H1 (cell line): Measurements from ENCODE around the gene SSTR4. TPM values are rescaled to one million over a fixed set of nuclear protein-coding genes. Genes with fewer than 3 reads are reported as not detected.

ENCODE experiments used
- CTCF ChIA-PET: fragments of 300-600 bp; sonication (Branson Sonifier 250); formaldehyde crosslinking; loops from one replicate; lab custom pipeline; 2021; ENCODE audit not compliant: partially characterized antibody; lab: Charles Lee
- POLR2A ChIA-PET: fragments of 300-600 bp; sonication (Branson Sonifier 250); formaldehyde crosslinking; loops from one replicate; lab custom pipeline; 2021; ENCODE audit warnings: inconsistent platforms; ENCODE audit not compliant: partially characterized antibody; lab: Charles Lee
- DNase-seq, 2 experiments: peaks; one replicate each; pipeline versions ENCODE4 v3.0.0 to v3.0.0-alpha.2; 2010 to 2022; ENCODE audit warnings: low spot score in 2 of 2, low read depth in 1 of 2, mixed read lengths in 1 of 2
- FAIRE-seq: peaks from 2 replicates; lab custom pipeline; 2011; peaks lifted over from hg19 to GRCh38; lab: Jason Lieb, UNC
- H2AFZ ChIP-seq: 2 replicates; pipeline ENCODE4 v1.8.1; 2012; ENCODE audit warnings: low read length, inconsistent platforms
- H2AK5ac ChIP-seq: 2 replicates; pipeline ENCODE4 v1.6.1; 2013; ENCODE audit warnings: low read depth, low read length
- H2BK120ac ChIP-seq: replicated peaks from 2 replicates; pipeline ENCODE3; 2013; ENCODE audit warnings: low read depth, low read length, inconsistent platforms
- H2BK12ac ChIP-seq: 2 replicates; pipeline ENCODE4 v1.6.1; 2013; ENCODE audit warnings: low read depth, low read length
- H2BK15ac ChIP-seq: 2 replicates; pipeline ENCODE4 v1.6.1; 2013; ENCODE audit warnings: low read length
- H2BK20ac ChIP-seq: 2 replicates; pipeline ENCODE4 v1.6.1; 2013; ENCODE audit warnings: low read length
- H2BK5ac ChIP-seq: 2 replicates; pipeline ENCODE4 v1.6.1; 2013; ENCODE audit warnings: low read depth, low read length
- H3K14ac ChIP-seq: 2 replicates; pipeline ENCODE4 v1.6.1; 2013; ENCODE audit warnings: inconsistent platforms; ENCODE audit not compliant: insufficient read length
- H3K18ac ChIP-seq: 2 replicates; pipeline ENCODE4 v1.6.1; 2013; ENCODE audit warnings: low read length; ENCODE audit errors: extremely low read depth
- H3K23ac ChIP-seq: 2 replicates; pipeline ENCODE4 v1.6.1; 2013; ENCODE audit warnings: inconsistent platforms; ENCODE audit not compliant: insufficient read length
- H3K23me2 ChIP-seq: 2 replicates; pipeline ENCODE4 v1.6.1; 2013; ENCODE audit warnings: low read depth, low read length
- H3K27ac ChIP-seq: 2 replicates; pipeline ENCODE4 v1.6.1; 2011; ENCODE audit warnings: low read depth, low read length, inconsistent platforms
- H3K27me3 ChIP-seq, 4 experiments: replicated peaks in 1 of 4; 1 replicate in 1 of 4; 2 replicates in 3 of 4; pipeline versions ENCODE4 v1.6.1 to v1.8.1; 2011 to 2013; ENCODE audit warnings: low read length in 3 of 4, mild to moderate bottlenecking in 3 of 4, inconsistent platforms in 2 of 4, mixed read lengths in 2 of 4, moderate library complexity in 1 of 4; ENCODE audit not compliant: control insufficient read depth in 3 of 4, insufficient read depth in 3 of 4; ENCODE audit errors: extremely low read depth in 1 of 4
- H3K36me3 ChIP-seq, 4 experiments: 2 replicates each; pipeline versions ENCODE4 v1.6.1 to v1.8.1; 2011 to 2013; ENCODE audit warnings: mild to moderate bottlenecking in 4 of 4, low read length in 3 of 4, moderate library complexity in 2 of 4, control low read depth in 1 of 4, inconsistent platforms in 1 of 4; ENCODE audit not compliant: insufficient read depth in 4 of 4, control insufficient read depth in 2 of 4
- H3K4ac ChIP-seq: replicated peaks from 2 replicates; pipeline ENCODE3; 2013; ENCODE audit warnings: low read length, low read depth, mixed read lengths, inconsistent platforms; ENCODE audit not compliant: insufficient read length
- H3K4me1 ChIP-seq, 4 experiments: replicated peaks in 1 of 4; 1 replicate in 1 of 4; 2 replicates in 3 of 4; pipeline versions ENCODE4 v1.6.1 to v1.8.1; 2011 to 2013; ENCODE audit warnings: low read length in 3 of 4, inconsistent platforms in 2 of 4, mixed read lengths in 1 of 4; ENCODE audit not compliant: insufficient read depth in 4 of 4, control insufficient read depth in 3 of 4
- H3K4me2 ChIP-seq, 2 experiments: 2 replicates each; pipeline versions ENCODE4 v1.6.1 to v1.8.1; 2011 to 2013; ENCODE audit warnings: low read depth in 2 of 2, low read length in 2 of 2, control low read depth in 1 of 2, inconsistent platforms in 1 of 2, mild to moderate bottlenecking in 1 of 2; ENCODE audit not compliant: insufficient read depth in 1 of 2
- H3K4me3 ChIP-seq, 4 experiments: fragments of 200-600, 300-600 bp in 1 of 4; sonication (generic), shearing (Covaris generic), sonication (Bioruptor Twin) in 1 of 4; 2 replicates each; pipeline versions ENCODE4 v1.5.1 to v1.8.1; 2011 to 2016; ENCODE audit warnings: low read length in 4 of 4, low read depth in 3 of 4, control low read depth in 2 of 4, inconsistent platforms in 2 of 4, mild to moderate bottlenecking in 2 of 4, mixed read lengths in 1 of 4, moderate library complexity in 1 of 4; ENCODE audit not compliant: insufficient read depth in 2 of 4; ENCODE audit errors: extremely low read depth in 1 of 4
- H3K56ac ChIP-seq: replicated peaks from 2 replicates; pipeline ENCODE3; 2013; ENCODE audit warnings: low read depth, mild to moderate bottlenecking, mixed read lengths, low read length, inconsistent platforms; ENCODE audit not compliant: insufficient read length
- H3K79me1 ChIP-seq: 2 replicates; pipeline ENCODE4 v1.6.1; 2013; ENCODE audit warnings: low read depth, low read length, control low read depth
- H3K79me2 ChIP-seq, 2 experiments: 2 replicates each; pipeline versions ENCODE4 v1.6.1 to v1.8.1; 2012 to 2013; ENCODE audit warnings: low read length in 2 of 2, mild to moderate bottlenecking in 2 of 2, inconsistent platforms in 1 of 2; ENCODE audit not compliant: insufficient read depth in 2 of 2, control insufficient read depth in 1 of 2
- H3K9ac ChIP-seq, 4 experiments: replicated peaks in 1 of 4; 1 replicate in 1 of 4; 2 replicates in 3 of 4; pipeline versions ENCODE4 v1.6.1 to v1.8.1; 2011 to 2013; ENCODE audit warnings: low read depth in 3 of 4, low read length in 3 of 4, control low read depth in 2 of 4, mild to moderate bottlenecking in 2 of 4, moderate library complexity in 2 of 4, inconsistent platforms in 1 of 4; ENCODE audit errors: extremely low read depth in 1 of 4
- H3K9me3 ChIP-seq, 2 experiments: 2 replicates each; pipeline versions ENCODE4 v1.6.1 to v1.8.1; 2012 to 2013; ENCODE audit warnings: mild to moderate bottlenecking in 2 of 2, moderate library complexity in 2 of 2, control low read depth in 1 of 2, inconsistent platforms in 1 of 2, low read depth in 1 of 2, low read length in 1 of 2, mixed read lengths in 1 of 2; ENCODE audit not compliant: insufficient read depth in 2 of 2
- H4K20me1 ChIP-seq, 2 experiments: replicated peaks in 1 of 2; 2 replicates each; pipeline versions ENCODE3 to v1.8.1; 2011 to 2013; ENCODE audit warnings: inconsistent platforms in 2 of 2, low read length in 2 of 2, mild to moderate bottlenecking in 1 of 2; ENCODE audit not compliant: insufficient read depth in 2 of 2, control insufficient read depth in 1 of 2
- H4K5ac ChIP-seq: 2 replicates; pipeline ENCODE4 v1.6.1; 2013; ENCODE audit warnings: low read length, low read depth, mixed read lengths, inconsistent platforms; ENCODE audit not compliant: insufficient read length
- H4K8ac ChIP-seq: 2 replicates; pipeline ENCODE4 v1.8.0; 2013; ENCODE audit warnings: mild to moderate bottlenecking, moderate library complexity, low read length, inconsistent platforms; ENCODE audit not compliant: insufficient read depth; ENCODE audit errors: extremely low read depth
- H4K91ac ChIP-seq: replicated peaks from 2 replicates; pipeline ENCODE3; 2013; ENCODE audit warnings: low read length, mixed read lengths, inconsistent platforms; ENCODE audit not compliant: insufficient read length
- ATF2 ChIP-seq: IDR thresholded peaks from 2 replicates; pipeline ENCODE4 v1.6.1; 2012; ENCODE audit warnings: low read length, inconsistent platforms
- ATF3 ChIP-seq: IDR thresholded peaks from 2 replicates; pipeline ENCODE4 v1.6.1; 2011; ENCODE audit warnings: low read depth, mild to moderate bottlenecking, low read length; ENCODE audit not compliant: insufficient read depth
- CREB1 ChIP-seq: IDR thresholded peaks from 2 replicates; pipeline ENCODE4 v1.6.1; 2012; ENCODE audit warnings: inconsistent platforms
- KDM1A ChIP-seq: fragments of 200-600, 300-600 bp; sonication (generic); IDR thresholded peaks from 2 replicates; pipeline ENCODE4 v1.7.1; 2016; ENCODE audit warnings: mild to moderate bottlenecking, low read length, borderline replicate concordance
- POLR2A ChIP-seq, 2 experiments: IDR thresholded peaks; 1 replicate in 1 of 2; 2 replicates in 1 of 2; pipeline ENCODE4 v1.6.1; 2011; ENCODE audit warnings: low read depth in 2 of 2, low read length in 2 of 2, mild to moderate bottlenecking in 2 of 2; ENCODE audit errors: control extremely low read depth in 1 of 2
- SAP30 ChIP-seq: fragments of 300-600 bp; sonication (generic); IDR thresholded peaks from 2 replicates; pipeline ENCODE4 v1.7.1; 2012; ENCODE audit warnings: low read length, moderate library complexity, mild to moderate bottlenecking, inconsistent platforms; ENCODE audit not compliant: insufficient read depth, insufficient replicate concordance
- SP2 ChIP-seq: IDR thresholded peaks from 2 replicates; pipeline ENCODE4 v1.6.1; 2012; ENCODE audit warnings: mild to moderate bottlenecking, low read length, inconsistent platforms
- ZNF274 ChIP-seq: IDR thresholded peaks from 2 replicates; pipeline ENCODE4 v1.7.0; 2012; ENCODE audit warnings: low read length, borderline replicate concordance; ENCODE audit errors: extremely low read depth
- WGBS, 2 experiments: shearing (Covaris generic) in 1 of 2; methylation state at CpG; one replicate each; pipeline versions ENCODE4 v1.1.6 to v1.1.7; 2013 to 2015; ENCODE audit warnings: low lambda C conversion rate in 2 of 2, mixed read lengths in 2 of 2, inconsistent platforms in 1 of 2, low coverage in 1 of 2, missing lambda C conversion rate in 1 of 2; ENCODE audit not compliant: insufficient replicate concordance in 2 of 2, insufficient coverage in 1 of 2, insufficient read length in 1 of 2; ENCODE audit errors: extremely low coverage in 1 of 2, missing lambda C conversion rate in 1 of 2; 5-methylcytosine and 5-hydroxymethylcytosine counted together
- polyA plus RNA-seq, 7 experiments: library from polyadenylated mRNA; depleted of rRNA in 3 of 7; stranded (reverse) in 5 of 7; unstranded in 2 of 7; fragments of >200 nt in 5 of 7; fragments of 200-250 nt in 2 of 7; gene quantifications; 1 replicate in 5 of 7; 2 replicates in 1 of 7; 4 replicates in 1 of 7; pipeline versions ENCODE4 v1.2.1 to v1.2.3, GENCODE V29; 2011 to 2013; ENCODE audit warnings: missing spikeins in 2 of 7, mixed read lengths in 2 of 7
- total RNA-seq: library from RNA; stranded (reverse); fragmentation: NEBNext Ultra II Directional; extraction: Animal tissue kit (Norgen Biotek cat#: 25700); gene quantifications from 2 replicates; pipeline ENCODE4 v1.2.1, GENCODE V29; 2021

Gene SSTR4
- total and polyA plus RNA-seq, 2 of the 8 experiments (the other 6 are each of a cell fraction or from before 2014, with no cell fraction given): 0.05 TPM; not detected in 1

- no peak overlapping the region for H4K8ac ChIP-seq
- ChIA-PET CTCF (interaction anchor here (0.9 to 1.9 kb wide), 2 partner anchors 24 to 44 kb away, joined by 3 to 9 read pairs; no protein-coding TSS in a partner anchor), POLR2A (no interaction called here)
- no peaks in the 10 kb centered on the region for H3K79me1 ChIP-seq
- no peak for DNase-seq
- no peak for FAIRE-seq
- no peak overlapping the region for H4K91ac ChIP-seq
- no peak for TF ChIP-seq SP2
- TF ChIP-seq KDM1A: no peak
- TF ChIP-seq ZNF274: no peak
- TF ChIP-seq SAP30: no peak
- TF ChIP-seq POLR2A (IDR thresholded peaks at IDR 0.05; ENCODE audit: control extremely low read depth in 1 of 2, low read depth in 2 of 2, low read length in 2 of 2): no peak
- no peak for TF ChIP-seq ATF2
- no peak for TF ChIP-seq CREB1
- TF ChIP-seq ATF3: no peak
- TF ChIP-seq, all 59 proteins: peak for 0
- Histone ChIP-seq H3K18ac (no peak overlapping the region), H2BK20ac (no peak overlapping the region), H3K56ac (no peak overlapping the region), H3K4me1 (no peaks in the 10 kb centered on the region), H4K20me1 (no peaks in the 10 kb centered on the region), H2AFZ (no peak overlapping the region), H3K4me3 (no peak overlapping the region), H3K23ac (no peak overlapping the region), H2AK5ac (no peak overlapping the region), H3K4me2 (no peak overlapping the region), H2BK120ac (no peak overlapping the region), H3K27ac (no peak overlapping the region), H2BK5ac (no peak overlapping the region), H3K79me2 (no peaks in the 10 kb centered on the region), H2BK15ac (no peak overlapping the region), H3K36me3 (no peaks in the 10 kb centered on the region), H4K5ac (no peak overlapping the region), H3K9me3 (peaks cover 6 to 12% of the 10 kb centered on the region in 2 experiments), H2BK12ac (no peak overlapping the region), H3K4ac (no peak overlapping the region), H3K27me3 (no peaks in the 10 kb centered on the region), H3K23me2 (no peaks in the 10 kb centered on the region), H3K14ac (no peak overlapping the region), H3K9ac (no peak overlapping the region)
- WGBS, 2 experiments: 98% methylated on average over 2 of the region's 2 CpGs; no CpG with 5 or more reads in 1 of the 2 experiments
Measured at GRCh38 chr20:22998476-22998875, 36.6 kb upstream of the SSTR4 start.
